ENCODE measurements around the gene ZNF154. TPM values are rescaled to one million over a fixed set of nuclear protein-coding genes. Genes with fewer than 3 reads are reported as not detected.
"Not testable (repeated sequence)": the region's sequence is repeated elsewhere in the genome, so short reads cannot be mapped to it uniquely, and the experiment has no call there.

The ZNF154 gene
- total and polyA plus RNA-seq, 2 donors (not counting 1 experiment from before 2014, with no cell fraction given) = 25.4 to 40.4 TPM

- ATAC-seq (ENCODE audit: low read depth) = peak; percentile 72
- ChIA-PET CTCF (interaction anchor here (1.1 to 3.3 kb wide), 4 partner anchors 10 to 781 kb away, joined by 3 to 15 read pairs (median 8); partner anchors contain the start of gene ZNF671), POLR2A (interaction anchor here (1.0 kb wide), 1 partner anchor 8 kb away, joined by 3 read pairs; the partner anchor contains the start of gene ZNF776)
- H3K9ac ChIP-seq (ENCODE audit: low read length); H3K4me2 ChIP-seq (replicated peaks; ENCODE audit: low read depth, low read length, poor library complexity, severe bottlenecking); H3K4me3 Mint-ChIP-seq; H3K27ac Mint-ChIP-seq; H3K9me3 Mint-ChIP-seq (ENCODE audit: insufficient read depth); H3K4me1 ChIP-seq (ENCODE audit: control insufficient read depth in 2 of 2, insufficient read depth in 2 of 2, low read length in 2 of 2); H3K27me3 ChIP-seq (replicated peaks in 1 of 4; ENCODE audit: control extremely low read depth in 1 of 4, control insufficient read depth in 3 of 4, insufficient read depth in 4 of 4, low read length in 3 of 4); H3K79me2 ChIP-seq (ENCODE audit: control insufficient read depth, insufficient read depth, low read length); H3K9me3 ChIP-seq (ENCODE audit: control extremely low read depth in 1 of 3, control insufficient read depth in 2 of 3, insufficient read depth in 1 of 3, low read length in 2 of 3); H3K36me3 ChIP-seq (replicated peaks in 1 of 2; ENCODE audit: control extremely low read depth in 1 of 2, control insufficient read depth in 1 of 2, extremely low read depth in 1 of 2, insufficient read depth in 2 of 2, low read length in 1 of 2); H3K27me3 Mint-ChIP-seq; H3K4me3 ChIP-seq (ENCODE audit: control extremely low read depth in 1 of 5, extremely low read depth in 1 of 5, insufficient read depth in 1 of 5, low read depth in 2 of 5, low read length in 4 of 5); H3K27ac ChIP-seq (ENCODE audit: low read length in 2 of 2); H3K4me1 Mint-ChIP-seq; H4K20me1 ChIP-seq (ENCODE audit: control insufficient read depth, insufficient read depth, low read length, poor library complexity, severe bottlenecking): not testable (repeated sequence)
- peak; percentile 57 for DNase-seq
- WGBS (ENCODE audit: insufficient coverage) = 17% methylated on average over 3 of the region's 10 CpGs
- H2AFZ ChIP-seq (ENCODE audit: insufficient read depth, low read depth, low read length, poor library complexity, severe bottlenecking) = peak overlapping the region; percentile 34
- intact Hi-C loops (cut with micrococcal nuclease) = loop anchor here (1.0 kb wide), 1 partner anchor 417 kb away; no protein-coding TSS in a partner anchor
- peak; percentile 71 for TF ChIP-seq CTCF (IDR thresholded peaks at IDR 0.05)
These were observed 29.3 kb upstream of the ZNF154 start for GRCh38 chr19:57738320-57738719.

GRCh38 chr19:57720878-57721277, 11.9 kb upstream of the ZNF154 start:
- H3K9ac ChIP-seq (ENCODE audit: low read length) = no peak overlapping the region
- H3K27me3 ChIP-seq (replicated peaks in 1 of 4; ENCODE audit: control extremely low read depth in 1 of 4, control insufficient read depth in 3 of 4, insufficient read depth in 4 of 4, low read length in 3 of 4) = no peaks in the 10 kb centered on the region
- H3K4me3 ChIP-seq (ENCODE audit: control extremely low read depth in 1 of 5, extremely low read depth in 1 of 5, insufficient read depth in 1 of 5, low read depth in 2 of 5, low read length in 4 of 5) = no peak overlapping the region
- ChIA-PET CTCF (no interaction called here), POLR2A (no interaction called here)
- H3K36me3 ChIP-seq (replicated peaks in 1 of 2; ENCODE audit: control extremely low read depth in 1 of 2, control insufficient read depth in 1 of 2, extremely low read depth in 1 of 2, insufficient read depth in 2 of 2, low read length in 1 of 2) = peaks cover 12 to 46% of the 10 kb centered on the region in 2 experiments
- Mint-ChIP-seq H3K4me3 (no peak overlapping the region), H3K4me1 (peaks cover 16% of the 10 kb centered on the region), H3K9me3 (ENCODE audit: insufficient read depth) (peaks cover 12% of the 10 kb centered on the region), H3K27me3 (no peaks in the 10 kb centered on the region), H3K27ac (no peak overlapping the region)
- H3K4me2 ChIP-seq (replicated peaks; ENCODE audit: low read depth, low read length, poor library complexity, severe bottlenecking) = no peak overlapping the region
- intact Hi-C loops (cut with micrococcal nuclease) = no loop called here
- ATAC-seq (ENCODE audit: low read depth) = no peak
- no peak for DNase-seq
- no peaks in the 10 kb centered on the region for H3K4me1 ChIP-seq (ENCODE audit: control insufficient read depth in 2 of 2, insufficient read depth in 2 of 2, low read length in 2 of 2)
- H4K20me1 ChIP-seq (ENCODE audit: control insufficient read depth, insufficient read depth, low read length, poor library complexity, severe bottlenecking) = no peaks in the 10 kb centered on the region
- no peak for TF ChIP-seq EZH2 (IDR thresholded peaks at IDR 0.05; ENCODE audit: borderline replicate concordance, insufficient read depth, low read depth, low read length, poor library complexity, severe bottlenecking)
- no peak overlapping the region for H3K27ac ChIP-seq (ENCODE audit: low read length in 2 of 2)
- H2AFZ ChIP-seq (ENCODE audit: insufficient read depth, low read depth, low read length, poor library complexity, severe bottlenecking) = no peak overlapping the region
- H3K79me2 ChIP-seq (ENCODE audit: control insufficient read depth, insufficient read depth, low read length) = peaks cover 17% of the 10 kb centered on the region
- 100% methylated on average over 9 of the region's 10 CpGs for WGBS (ENCODE audit: insufficient coverage)
- peaks cover 1 to 23% (median 18%) of the 10 kb centered on the region in 3 donors for H3K9me3 ChIP-seq (ENCODE audit: control extremely low read depth in 1 of 3, control insufficient read depth in 2 of 3, insufficient read depth in 1 of 3, low read length in 2 of 3)

All from B cell (primary cell).